Activated CD8-positive, alpha-beta memory T cell treated with anti-CD3 and anti-CD28 coated beads for 24 hours (primary cell): Measurements from ENCODE around the gene CDYL2.
A peak's percentile ranks its signal among the peaks of the same experiment; 100 is the strongest.

Experiments
- DNase-seq: peaks from one replicate; pipeline ENCODE4 v3.0.0-alpha.2; 2020

The CDYL2 gene

DNA sequence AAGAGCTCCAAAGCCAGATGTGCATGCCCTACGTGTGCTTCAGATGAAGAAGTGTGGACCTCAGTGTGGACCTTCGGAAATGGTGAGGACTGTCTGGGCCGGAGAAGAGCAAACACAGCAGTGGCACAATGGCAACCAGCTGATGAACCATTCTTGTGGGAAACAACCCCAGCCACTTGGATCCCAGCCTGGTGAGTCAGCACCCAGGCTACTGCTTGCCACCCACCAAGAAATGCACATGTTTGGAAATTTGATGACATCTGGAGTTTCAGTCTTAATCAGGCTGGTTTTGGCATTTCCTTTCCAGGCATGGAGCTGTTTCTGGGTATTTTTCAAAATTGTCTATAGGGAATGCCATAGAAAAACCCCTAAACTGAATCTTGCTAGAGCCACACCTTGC, 220.9 kb downstream of the CDYL2 start:
- no peak for DNase-seq

DNA sequence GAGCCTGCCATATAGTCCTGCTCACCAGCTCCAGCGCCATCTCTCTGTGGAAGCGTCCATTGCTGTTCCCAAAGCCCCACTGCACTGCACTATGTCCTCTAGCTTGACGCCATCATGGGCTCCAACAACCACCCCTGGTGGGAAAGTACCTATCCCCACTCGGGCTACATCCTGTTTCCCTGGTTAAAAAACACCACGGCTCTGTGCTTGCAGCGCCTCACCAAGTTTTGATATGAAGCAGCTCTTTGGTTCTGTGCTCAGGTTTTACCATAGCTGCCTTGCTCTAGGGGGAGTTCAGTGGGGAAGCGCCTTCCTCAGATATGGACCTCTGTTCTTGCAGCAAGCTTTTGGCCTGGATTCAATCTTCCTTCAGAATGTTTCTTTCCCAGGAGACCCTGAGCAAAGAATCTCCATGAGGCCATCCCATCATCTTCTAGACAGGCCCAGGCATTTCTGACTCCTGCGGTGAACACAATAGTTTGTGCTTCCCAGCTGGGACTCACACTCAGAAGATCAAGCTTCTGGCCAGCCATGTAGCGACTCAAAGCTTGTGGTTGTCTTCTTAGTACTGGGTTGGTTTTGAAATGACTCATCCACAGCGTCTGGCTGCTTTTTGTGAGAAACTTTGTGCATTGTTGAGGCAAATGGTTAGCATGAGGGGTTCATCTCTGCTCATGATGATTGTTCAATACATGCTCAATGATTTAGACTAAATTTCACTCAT, 224.1 kb downstream of the CDYL2 start:
- DNase-seq = peak; percentile 84

DNA sequence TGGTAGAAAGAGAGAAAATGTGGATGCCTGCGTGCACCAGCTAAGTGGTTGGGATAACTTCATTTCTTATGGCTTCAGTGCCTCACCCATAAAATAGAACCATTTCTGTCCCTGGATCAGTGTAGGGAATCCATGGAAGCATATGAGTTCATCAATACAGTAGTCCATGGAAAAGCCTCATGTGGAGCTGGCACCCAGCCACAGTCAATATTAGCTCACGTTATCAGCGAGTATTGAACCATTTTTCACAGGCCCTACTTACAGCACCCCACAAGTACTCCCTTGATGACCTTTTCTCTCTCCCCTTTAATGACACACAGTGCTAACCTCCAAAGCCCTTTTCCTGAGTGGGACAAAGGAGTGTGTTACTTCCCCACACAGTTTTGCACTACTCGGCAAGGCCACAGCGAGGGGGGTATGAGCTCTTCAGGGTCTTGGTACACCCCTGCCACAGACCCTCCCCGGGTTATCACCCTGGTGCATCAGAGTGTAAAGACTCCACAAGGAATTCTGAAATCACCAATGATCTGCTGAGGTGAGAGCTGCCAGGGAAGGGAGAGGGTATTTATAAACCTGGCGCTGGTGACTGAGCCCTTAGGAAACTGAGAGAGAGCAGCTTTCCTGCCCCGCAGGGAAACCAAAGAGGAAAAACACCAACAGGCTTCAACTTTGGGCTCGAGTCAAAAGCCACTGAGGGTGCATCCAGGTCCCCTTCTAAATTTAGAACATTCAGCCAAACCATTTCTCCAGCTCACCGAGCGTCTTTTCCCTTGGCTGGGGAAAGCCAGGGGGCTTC, 226.7 kb downstream of the CDYL2 start:
- DNase-seq = no peak

DNA sequence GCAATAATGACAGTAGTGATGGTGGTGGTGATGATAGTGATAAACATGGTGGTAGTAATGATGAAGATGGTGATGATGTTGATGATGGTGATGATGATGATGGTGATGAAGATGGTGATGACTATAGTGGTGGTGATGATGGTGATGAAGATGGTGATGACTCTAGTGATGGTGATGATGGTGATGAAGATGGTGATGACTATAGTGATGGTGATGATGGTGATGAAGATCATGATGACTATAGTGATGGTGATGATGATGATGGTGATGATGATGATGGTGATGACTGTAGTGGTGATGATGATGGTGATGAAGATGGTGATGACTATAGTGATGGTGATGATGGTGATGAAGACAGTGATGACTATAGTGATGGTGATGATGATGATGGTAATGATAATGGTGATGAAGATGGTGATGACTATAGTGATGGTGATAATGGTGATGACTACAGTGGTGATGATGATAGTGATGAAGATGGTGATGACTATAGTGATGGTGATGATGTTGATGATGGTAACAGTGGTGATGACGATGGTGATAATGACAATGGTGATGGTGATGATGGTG, 228.0 kb downstream of the CDYL2 start:
- DNase-seq = no peak

DNA sequence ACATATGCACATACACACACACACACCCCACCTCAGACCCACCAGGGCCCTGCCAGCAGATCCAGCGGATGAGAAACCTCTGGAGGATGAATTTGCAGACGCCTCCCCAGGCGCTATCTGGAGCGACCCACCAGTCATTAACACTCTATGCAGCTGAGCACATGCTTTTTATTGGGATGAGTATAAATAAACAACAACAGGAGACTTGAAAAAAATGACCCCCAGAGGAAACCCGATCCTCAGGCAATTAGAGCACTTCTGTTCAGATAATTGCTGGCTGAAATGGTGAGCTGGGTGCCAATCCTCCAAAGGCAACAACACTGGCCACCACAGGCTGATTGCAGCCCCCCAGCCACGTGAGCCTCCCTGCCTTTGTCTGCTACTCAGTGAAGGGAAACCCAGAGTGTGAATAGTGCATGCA, 230.7 kb downstream of the CDYL2 start:
- DNase-seq = no peak

DNA sequence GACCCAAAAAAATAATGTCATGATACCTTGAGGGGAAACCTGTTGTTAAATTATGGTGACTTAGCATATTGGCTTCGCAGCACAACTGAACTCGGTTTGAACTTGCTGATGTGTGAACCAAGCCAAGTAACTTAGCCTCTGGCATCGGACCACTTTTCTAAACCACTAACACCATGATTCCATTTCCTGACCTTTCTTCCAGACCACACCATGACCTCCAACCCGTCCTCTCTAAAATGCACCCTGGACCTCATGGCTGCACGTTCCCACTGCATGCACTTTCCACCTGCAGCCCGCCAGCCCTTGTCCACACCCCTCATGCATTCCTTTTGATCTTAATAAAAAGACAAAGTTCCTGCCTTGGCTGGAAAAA, 234.3 kb downstream of the CDYL2 start:
- DNase-seq = no peak

DNA sequence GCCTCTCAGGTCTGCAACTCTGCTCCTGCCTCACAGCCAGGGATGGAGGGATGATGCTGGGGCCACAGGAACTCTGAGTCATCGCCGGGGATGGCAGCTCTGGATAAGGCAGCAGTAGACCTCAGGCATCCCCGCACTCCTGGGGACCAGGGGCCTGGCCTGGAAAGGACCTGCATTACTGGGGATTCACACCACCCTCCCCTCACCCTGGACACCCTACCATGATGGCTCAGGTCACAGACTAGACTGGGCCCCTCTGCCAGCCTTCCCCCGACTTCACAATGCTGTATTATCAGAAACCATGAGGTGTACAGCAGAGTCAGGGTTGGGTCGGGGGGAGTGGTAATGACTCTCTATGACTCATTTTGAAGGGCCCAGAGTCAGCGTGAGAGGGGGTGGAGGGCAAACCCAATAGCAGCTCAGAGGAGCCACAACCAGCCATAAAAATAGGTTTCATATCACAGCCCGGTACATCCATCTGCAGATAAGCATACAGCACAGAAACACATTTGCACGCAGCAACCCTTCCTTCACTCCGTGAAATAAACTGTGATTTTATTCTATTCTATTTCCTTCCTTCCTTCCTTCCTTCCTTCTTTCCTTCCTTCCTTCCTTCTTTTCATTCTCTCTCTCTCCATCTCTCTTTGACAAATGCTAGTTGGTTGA, 234.8 kb downstream of the CDYL2 start:
- peak; percentile 85 for DNase-seq

DNA sequence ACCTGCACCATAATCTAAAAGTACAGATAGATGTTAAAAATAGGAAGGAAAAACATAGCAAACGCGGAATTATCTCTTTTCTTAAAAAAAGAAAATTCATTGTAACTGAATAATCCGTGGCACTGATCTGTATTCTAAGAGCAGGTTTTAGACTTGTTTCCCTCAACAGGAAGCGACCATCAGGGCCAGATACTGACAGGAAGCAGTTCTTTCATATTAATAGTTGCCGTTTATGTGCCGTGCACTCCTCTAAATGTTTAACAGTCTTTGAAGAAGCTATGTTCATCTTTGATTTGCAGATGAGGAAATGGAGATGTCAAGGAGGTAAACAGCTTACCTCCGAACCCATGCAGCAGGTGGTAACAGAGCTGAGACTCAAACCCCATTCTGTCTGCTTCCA, 240.0 kb downstream of the CDYL2 start:
- DNase-seq = no peak

DNA sequence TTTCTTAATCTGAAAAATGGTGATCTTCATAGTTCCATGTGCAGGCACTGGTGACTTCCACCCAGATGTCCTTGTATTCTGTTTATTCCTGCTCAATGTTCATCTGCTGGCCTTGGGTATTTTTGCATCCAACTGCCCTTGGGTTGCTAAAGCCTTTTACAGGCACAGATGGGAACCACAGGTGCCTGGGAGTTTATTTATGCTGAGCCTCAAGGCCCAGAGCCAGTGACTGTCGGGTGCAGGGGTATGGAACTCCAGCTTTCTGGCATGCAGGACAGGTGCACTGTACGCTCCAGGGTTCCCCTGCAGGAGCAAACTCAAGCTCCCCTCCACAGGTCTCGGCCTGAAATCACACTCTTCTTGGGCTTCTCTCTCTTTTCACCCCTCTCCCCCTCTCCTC, 241.3 kb downstream of the CDYL2 start:
- DNase-seq = no peak

DNA sequence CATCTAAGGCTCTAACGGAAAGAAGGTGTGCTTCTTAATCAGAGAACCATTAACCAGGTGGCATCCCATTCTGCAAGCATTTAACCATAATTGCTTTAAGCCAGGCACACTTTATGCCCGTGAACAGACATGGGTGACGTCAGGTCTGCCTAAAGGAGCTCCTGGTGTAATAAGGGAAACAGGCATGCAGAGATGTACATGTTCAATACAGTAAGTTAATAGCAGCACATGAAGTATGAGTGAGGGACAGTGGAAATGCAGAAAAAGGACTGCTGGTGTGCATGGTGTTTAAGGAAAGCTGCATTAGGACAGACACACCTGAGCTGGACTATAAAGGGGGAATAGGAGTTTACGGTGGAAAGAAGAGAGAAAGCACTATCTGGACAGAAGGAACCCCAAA, 245.0 kb downstream of the CDYL2 start:
- no peak for DNase-seq

DNA sequence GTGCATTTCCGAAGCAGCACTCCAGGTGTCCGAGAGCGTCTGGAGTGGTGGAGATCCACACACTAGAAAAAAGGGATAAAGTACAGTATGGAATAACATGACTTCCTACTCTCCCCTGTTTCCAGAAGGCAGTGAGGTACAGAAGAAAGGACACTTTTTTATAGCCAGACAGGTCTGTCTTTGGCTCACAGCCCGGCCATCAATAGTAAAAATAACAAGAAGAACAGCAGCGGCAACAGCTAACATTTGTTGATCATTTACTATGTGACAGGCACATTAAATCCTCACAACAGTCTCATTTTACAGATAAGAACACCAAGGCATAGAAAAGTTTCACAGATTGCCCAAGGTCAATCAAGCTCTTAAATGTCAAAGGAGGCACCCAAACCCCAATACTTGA, 247.4 kb downstream of the CDYL2 start:
- no peak for DNase-seq

DNA sequence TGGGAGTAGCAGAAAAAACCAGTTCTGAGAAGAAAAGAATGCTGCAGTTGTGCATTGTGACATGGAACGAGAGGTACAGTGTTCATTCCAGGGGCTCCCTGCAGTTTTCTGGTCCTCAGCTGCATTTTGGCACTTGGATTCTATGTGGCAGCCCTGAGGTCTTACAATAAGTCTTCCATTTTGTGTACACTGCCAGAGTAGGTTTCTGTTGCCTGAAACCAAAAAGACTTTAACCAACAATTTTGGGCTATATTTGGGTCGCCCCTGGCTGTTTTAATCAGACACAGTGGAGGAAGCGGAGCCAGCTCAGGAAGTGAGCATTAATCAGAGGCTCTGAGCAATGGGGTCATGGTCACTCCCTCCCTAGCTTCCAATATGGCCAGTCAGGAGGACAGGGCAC, 247.9 kb downstream of the CDYL2 start:
- DNase-seq = no peak

DNA sequence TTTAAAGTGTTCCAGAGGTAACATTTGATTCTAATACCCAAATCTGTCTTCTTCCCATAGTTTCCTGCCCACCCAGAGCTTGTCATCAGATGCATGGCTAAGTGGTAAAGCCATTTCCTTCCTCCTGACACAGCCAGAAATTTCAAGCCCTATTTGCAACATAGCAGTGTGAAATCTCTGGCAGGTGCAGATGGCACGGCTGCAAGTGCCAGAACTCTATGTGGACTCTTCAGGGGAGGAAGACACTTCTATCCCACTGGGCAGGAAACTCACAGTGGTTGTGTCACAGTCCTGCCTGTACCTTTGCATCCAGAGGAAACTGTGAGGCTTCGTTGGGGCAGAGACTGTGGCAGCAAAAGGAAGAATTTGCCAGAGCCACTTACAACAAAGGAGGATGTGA, 250.4 kb downstream of the CDYL2 start:
- no peak for DNase-seq

DNA sequence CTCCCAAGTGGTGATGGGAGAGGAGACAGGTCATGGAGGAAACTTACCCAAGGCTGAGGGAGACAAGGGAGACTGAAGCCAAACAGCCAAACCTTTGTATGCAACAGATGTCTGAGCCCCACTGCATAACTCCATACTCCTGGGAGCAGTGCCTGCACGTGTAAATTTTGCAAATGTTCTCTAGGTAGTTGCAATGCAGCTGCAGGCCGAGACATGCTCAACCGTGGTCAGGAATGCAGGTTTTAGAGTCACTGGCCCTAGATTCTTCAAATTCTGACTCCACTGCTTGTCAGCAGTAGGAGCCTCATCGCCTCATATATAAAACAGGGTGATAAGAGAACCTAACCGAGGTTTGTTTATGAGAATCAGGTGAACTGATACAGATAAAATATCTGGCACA, 252.1 kb downstream of the CDYL2 start:
- DNase-seq = no peak
